ENCODE measurements around the gene SETD1B.
"Not testable (repeated sequence)": the region's sequence is repeated elsewhere in the genome, so short reads cannot be mapped to it uniquely, and the experiment has no call there.

SETD1B gene

GRCh38 chr12:121861636-121862254 is 57.9 kb downstream of the SETD1B start:
- Histone ChIP-seq H3K27ac (ENCODE audit: low read length) (no peak overlapping the region), H3K79me2 (ENCODE audit: low read length) (no peaks in the 10 kb centered on the region), H3K4me1 (ENCODE audit: low read length) (no peaks in the 10 kb centered on the region), H2AFZ (ENCODE audit: low read length) (no peak overlapping the region), H3K4me3 (ENCODE audit: low read length) (no peak overlapping the region), H3K9me3 (replicated peaks; ENCODE audit: insufficient read depth, low read length) (no peaks in the 10 kb centered on the region), H4K20me1 (ENCODE audit: insufficient read depth, low read length) (no peaks in the 10 kb centered on the region), H3F3A (ENCODE audit: insufficient read depth, low read length) (no peaks in the 10 kb centered on the region), H3K9me2 (replicated peaks; ENCODE audit: insufficient read depth, low read length) (no peaks in the 10 kb centered on the region), H3K9ac (ENCODE audit: low read length) (no peak overlapping the region), H3K27me3 (replicated peaks; ENCODE audit: insufficient read depth, low read length) (no peaks in the 10 kb centered on the region), H3K36me3 (replicated peaks; ENCODE audit: insufficient read depth, low read length) (no peaks in the 10 kb centered on the region), H3K4me2 (ENCODE audit: low read depth, low read length) (0 out of 2 replicates have a peak overlapping the region, but pooled peaks have one; percentile 18)
- DNase-seq: peak; percentile 6
- TF ChIP-seq CTCF (IDR thresholded peaks at IDR 0.05; ENCODE audit: low read length) (no peak), EZH2phosphoT487 (IDR thresholded peaks at IDR 0.05; ENCODE audit: low read length) (no peak), EZH2 (optimal IDR thresholded peaks at IDR 0.05; ENCODE audit: low read depth, low read length) (no peak)

- no peak overlapping the region for H3K9ac ChIP-seq (ENCODE audit: low read length)
- H3F3A ChIP-seq (ENCODE audit: insufficient read depth, low read length): no peaks in the 10 kb centered on the region
- no peaks in the 10 kb centered on the region for H3K79me2 ChIP-seq (ENCODE audit: low read length)
- H3K4me2 ChIP-seq (ENCODE audit: low read depth, low read length): no peak overlapping the region
- no peaks in the 10 kb centered on the region for H4K20me1 ChIP-seq (ENCODE audit: insufficient read depth, low read length)
- H3K9me2 ChIP-seq (replicated peaks; ENCODE audit: insufficient read depth, low read length): no peaks in the 10 kb centered on the region
- no peaks in the 10 kb centered on the region for H3K9me3 ChIP-seq (replicated peaks; ENCODE audit: insufficient read depth, low read length)
- no peak overlapping the region for H2AFZ ChIP-seq (ENCODE audit: low read length)
- no peak overlapping the region for H3K4me3 ChIP-seq (ENCODE audit: low read length)
- no peaks in the 10 kb centered on the region for H3K36me3 ChIP-seq (replicated peaks; ENCODE audit: insufficient read depth, low read length)
- no peaks in the 10 kb centered on the region for H3K27me3 ChIP-seq (replicated peaks; ENCODE audit: insufficient read depth, low read length)
- no peak overlapping the region for H3K27ac ChIP-seq (ENCODE audit: low read length)
- no peak for DNase-seq
- H3K4me1 ChIP-seq (ENCODE audit: low read length): no peaks in the 10 kb centered on the region
- no peak for TF ChIP-seq CTCF (IDR thresholded peaks at IDR 0.05; ENCODE audit: low read length)
- no peak for TF ChIP-seq EZH2phosphoT487 (IDR thresholded peaks at IDR 0.05; ENCODE audit: low read length)
- TF ChIP-seq EZH2 (optimal IDR thresholded peaks at IDR 0.05; ENCODE audit: low read depth, low read length): no peak
Measured at GRCh38 chr12:121866331-121866730, 62.5 kb downstream of the SETD1B start.

GRCh38 chr12:121869229-121869628 is 65.4 kb downstream of the SETD1B start:
- H4K20me1 ChIP-seq (ENCODE audit: insufficient read depth, low read length); DNase-seq; H3K4me3 ChIP-seq (ENCODE audit: low read length); H3K27ac ChIP-seq (ENCODE audit: low read length); H3K4me2 ChIP-seq (ENCODE audit: low read depth, low read length); H3K9ac ChIP-seq (ENCODE audit: low read length); H3K36me3 ChIP-seq (replicated peaks; ENCODE audit: insufficient read depth, low read length); H3K4me1 ChIP-seq (ENCODE audit: low read length); H2AFZ ChIP-seq (ENCODE audit: low read length); H3K9me3 ChIP-seq (replicated peaks; ENCODE audit: insufficient read depth, low read length); H3F3A ChIP-seq (ENCODE audit: insufficient read depth, low read length); H3K27me3 ChIP-seq (replicated peaks; ENCODE audit: insufficient read depth, low read length); H3K9me2 ChIP-seq (replicated peaks; ENCODE audit: insufficient read depth, low read length); H3K79me2 ChIP-seq (ENCODE audit: low read length): not testable (repeated sequence)

- H2AFZ ChIP-seq (ENCODE audit: low read length): no peak overlapping the region
- DNase-seq: no peak
- H3K4me1 ChIP-seq (ENCODE audit: low read length): no peaks in the 10 kb centered on the region
- TF ChIP-seq CTCF (IDR thresholded peaks at IDR 0.05; ENCODE audit: low read length) (no peak), EZH2 (optimal IDR thresholded peaks at IDR 0.05; ENCODE audit: low read depth, low read length) (no peak), EZH2phosphoT487 (IDR thresholded peaks at IDR 0.05; ENCODE audit: low read length) (no peak)
- H3K4me3 ChIP-seq (ENCODE audit: low read length): no peak overlapping the region
- H3K9ac ChIP-seq (ENCODE audit: low read length): no peak overlapping the region
- no peaks in the 10 kb centered on the region for H3K9me3 ChIP-seq (replicated peaks; ENCODE audit: insufficient read depth, low read length)
- H3K9me2 ChIP-seq (replicated peaks; ENCODE audit: insufficient read depth, low read length): no peaks in the 10 kb centered on the region
- no peaks in the 10 kb centered on the region for H3K27me3 ChIP-seq (replicated peaks; ENCODE audit: insufficient read depth, low read length)
- H3K79me2 ChIP-seq (ENCODE audit: low read length): no peaks in the 10 kb centered on the region
- no peaks in the 10 kb centered on the region for H3K36me3 ChIP-seq (replicated peaks; ENCODE audit: insufficient read depth, low read length)
- no peaks in the 10 kb centered on the region for H3F3A ChIP-seq (ENCODE audit: insufficient read depth, low read length)
- H3K4me2 ChIP-seq (ENCODE audit: low read depth, low read length): no peak overlapping the region
- no peak overlapping the region for H3K27ac ChIP-seq (ENCODE audit: low read length)
- H4K20me1 ChIP-seq (ENCODE audit: insufficient read depth, low read length): no peaks in the 10 kb centered on the region
Measured at GRCh38 chr12:121871467-121871866, 67.7 kb downstream of the SETD1B start.
